PC-9 (cell line): ENCODE data around the gene COL13A1. TPM values are rescaled to one million over a fixed set of nuclear protein-coding genes. Genes with fewer than 3 reads are reported as not detected.

Experiments
- BruUV-seq: library from RNA; stranded (reverse); fragments of 400-500 nt; replicated peaks from 2 replicates; lab custom pipeline; 2021; lab: Mats Ljungman, UMichigan
- CTCF ChIA-PET: fragments of 300-600 bp; sonication (Branson Sonifier 250); formaldehyde crosslinking; loops from one replicate; lab custom pipeline; 2022; ENCODE audit warnings: antibody characterized with exemption; lab: Charles Lee
- POLR2A ChIA-PET: fragments of 300-600 bp; sonication (Branson Sonifier 250); formaldehyde crosslinking; loops from one replicate; lab custom pipeline; 2022; ENCODE audit warnings: antibody characterized with exemption; ENCODE audit not compliant: unreplicated experiment; lab: Charles Lee
- DNase-seq, 2 experiments: peaks; one replicate each; pipeline versions ENCODE4 v3.0.0 to v3.0.0-alpha.2; 2015 to 2022; ENCODE audit warnings: mixed read lengths in 1 of 2
- H2AFZ ChIP-seq: fragments of 200-600 bp; sonication (generic); 2 replicates; pipeline ENCODE4 v1.8.1; 2017; ENCODE audit warnings: antibody characterized with exemption
- H3F3A ChIP-seq: fragments of 200-600 bp; sonication (generic); 2 replicates; pipeline ENCODE4 v1.8.1; 2017; ENCODE audit warnings: antibody characterized with exemption, mild to moderate bottlenecking, low read depth; ENCODE audit not compliant: insufficient read depth
- H3K27ac ChIP-seq: fragments of 200-600 bp; sonication (generic); 2 replicates; pipeline ENCODE4 v1.6.1; 2016; ENCODE audit warnings: mixed run types
- H3K27me3 ChIP-seq: fragments of 200-600 bp; sonication (generic); 2 replicates; pipeline ENCODE4 v1.6.1; 2016; ENCODE audit warnings: low read depth, mixed run types; ENCODE audit not compliant: insufficient read depth
- H3K36me3 ChIP-seq: fragments of 200-600 bp; sonication (generic); 2 replicates; pipeline ENCODE4 v1.6.1; 2016; ENCODE audit warnings: low read depth, mixed run types
- H3K4me1 ChIP-seq: fragments of 200-600 bp; sonication (generic); replicated peaks from 2 replicates; pipeline ENCODE4 v1.6.1; 2016; ENCODE audit warnings: mixed run types; ENCODE audit not compliant: insufficient read depth
- H3K4me2 ChIP-seq: fragments of 200-600 bp; sonication (generic); 2 replicates; pipeline ENCODE4 v1.6.1; 2017; ENCODE audit warnings: mixed run types
- H3K4me3 ChIP-seq: fragments of 200-600 bp; sonication (generic); 2 replicates; pipeline ENCODE4 v1.6.1; 2016; ENCODE audit warnings: mixed run types
- H3K79me2 ChIP-seq: fragments of 200-600 bp; sonication (generic); 2 replicates; pipeline ENCODE4 v1.6.1; 2017; ENCODE audit warnings: low read depth, mixed run types
- H3K9me2 ChIP-seq: fragments of 200-600 bp; sonication (generic); 2 replicates; pipeline ENCODE4 v1.8.1; 2017; ENCODE audit warnings: mild to moderate bottlenecking; ENCODE audit not compliant: insufficient read depth
- H3K9me3 ChIP-seq: fragments of 200-600 bp; sonication (generic); 2 replicates; pipeline ENCODE4 v1.8.1; 2016; ENCODE audit warnings: low read depth; ENCODE audit not compliant: insufficient read depth
- H4K20me1 ChIP-seq: fragments of 200-600 bp; sonication (generic); 2 replicates; pipeline ENCODE4 v1.8.1; 2017; ENCODE audit not compliant: insufficient read depth
- CTCF ChIP-seq: fragments of 200-600 bp; sonication (generic); conservative IDR thresholded peaks from 2 replicates; pipeline ENCODE4 v1.6.1; 2017; ENCODE audit warnings: mixed run types, antibody characterized with exemption, mild to moderate bottlenecking, moderate library complexity
- EZH2 ChIP-seq: fragments of 200-600 bp; sonication (generic); IDR thresholded peaks from 2 replicates; pipeline ENCODE4 v1.8.0; 2017; ENCODE audit warnings: antibody characterized with exemption, low read depth
- intact Hi-C: fragments of 100-400 bp; cut with micrococcal nuclease; formaldehyde crosslinking; loops from one replicate; pipeline ENCODE4 v1.10.0; 2022; ENCODE audit not compliant: unreplicated experiment
- total RNA-seq: library from RNA; stranded (reverse); gene quantifications from 2 replicates; pipeline ENCODE4 v1.2.3, GENCODE V29; 2021

COL13A1 gene
- total RNA-seq, 1 experiment from 2014 or later = 1.6 TPM

GRCh38 chr10:69780077-69780476, 21.6 kb upstream of the COL13A1 start:
- Histone ChIP-seq H3K36me3 (no peaks in the 10 kb centered on the region), H3K4me2 (no peak overlapping the region), H4K20me1 (no peaks in the 10 kb centered on the region), H2AFZ (no peak overlapping the region), H3K9me3 (no peaks in the 10 kb centered on the region), H3K27me3 (peaks cover 64% of the 10 kb centered on the region), H3K4me1 (no peaks in the 10 kb centered on the region), H3K27ac (no peak overlapping the region), H3K9me2 (no peaks in the 10 kb centered on the region), H3K4me3 (no peak overlapping the region), H3K79me2 (no peaks in the 10 kb centered on the region), H3F3A (no peaks in the 10 kb centered on the region)
- TF ChIP-seq EZH2 (no peak), CTCF (no peak)
- POLR2A ChIA-PET = no interaction called here
- intact Hi-C loops = no loop called here
- CTCF ChIA-PET = interaction anchor here (0.6 to 0.7 kb wide), 2 partner anchors 10 to 489 kb away, joined by 3 to 4 read pairs; no protein-coding TSS in a partner anchor
- BruUV-seq = no TSS peak
- no peak for DNase-seq

- no peak overlapping the region for H3K4me2 ChIP-seq
- H3K79me2 ChIP-seq = no peaks in the 10 kb centered on the region
- no peaks in the 10 kb centered on the region for H3K36me3 ChIP-seq
- no peaks in the 10 kb centered on the region for H4K20me1 ChIP-seq
- intact Hi-C loops = no loop called here
- no peak overlapping the region for H2AFZ ChIP-seq
- peaks cover 79% of the 10 kb centered on the region for H3K27me3 ChIP-seq
- H3K27ac ChIP-seq = no peak overlapping the region
- no peak for DNase-seq
- H3F3A ChIP-seq = no peaks in the 10 kb centered on the region
- no peak overlapping the region for H3K4me3 ChIP-seq
- TF ChIP-seq CTCF = no peak
- no peak for TF ChIP-seq EZH2
- ChIA-PET POLR2A (no interaction called here), CTCF (no interaction called here)
- no peaks in the 10 kb centered on the region for H3K9me3 ChIP-seq
- H3K9me2 ChIP-seq = no peaks in the 10 kb centered on the region
- no TSS peak for BruUV-seq
- H3K4me1 ChIP-seq = no peaks in the 10 kb centered on the region
Observed at GRCh38 chr10:69781576-69781975, 20.1 kb upstream of the COL13A1 start.

GRCh38 chr10:69783515-69783914, 18.2 kb upstream of the COL13A1 start:
- BruUV-seq = no TSS peak
- Histone ChIP-seq H3K9me3 (no peaks in the 10 kb centered on the region), H3K79me2 (no peaks in the 10 kb centered on the region), H3K4me3 (no peak overlapping the region), H2AFZ (no peak overlapping the region), H3K27me3 (peaks cover 76% of the 10 kb centered on the region), H3K9me2 (no peaks in the 10 kb centered on the region), H3F3A (no peaks in the 10 kb centered on the region), H3K27ac (no peak overlapping the region), H4K20me1 (no peaks in the 10 kb centered on the region), H3K36me3 (no peaks in the 10 kb centered on the region), H3K4me2 (no peak overlapping the region), H3K4me1 (no peaks in the 10 kb centered on the region)
- ChIA-PET POLR2A (no interaction called here), CTCF (no interaction called here)
- no peak for DNase-seq
- intact Hi-C loops = no loop called here
- TF ChIP-seq EZH2 (no peak), CTCF (no peak)
